K562 (cell line): ENCODE measurements around the gene UBA3. TPM values are rescaled to one million over a fixed set of nuclear protein-coding genes. Genes with fewer than 3 reads are reported as not detected.

Experiments
- E2F8 ChIP-seq: fragments of 450-650 bp; IDR thresholded peaks from 2 replicates; pipeline ENCODE4 v1.7.1; 2018; ENCODE audit warnings: mild to moderate bottlenecking, low read depth; ENCODE audit not compliant: partially characterized antibody
- GATAD2B ChIP-seq: fragments of 450-650 bp; IDR thresholded peaks from 2 replicates; pipeline ENCODE4 v1.6.1; 2017; ENCODE audit warnings: mild to moderate bottlenecking, borderline replicate concordance
- HDAC3 ChIP-seq: fragments of 450-650 bp; IDR thresholded peaks from 2 replicates; pipeline ENCODE4 v1.6.1; 2018; ENCODE audit warnings: borderline replicate concordance, mild to moderate bottlenecking, moderate library complexity; ENCODE audit not compliant: partially characterized antibody
- MAX ChIP-seq: sonication (generic); formaldehyde crosslinking; IDR thresholded peaks from 2 replicates; pipeline ENCODE4 v1.9.0; 2022; ENCODE audit warnings: mild to moderate bottlenecking, missing genetic modification reagents
- TFAP4 ChIP-seq: sonication (generic); formaldehyde crosslinking; IDR thresholded peaks from 2 replicates; pipeline ENCODE4 v1.8.0; 2022; ENCODE audit warnings: missing genetic modification reagents, mild to moderate bottlenecking, moderate library complexity, borderline replicate concordance
- ZNF316 ChIP-seq: fragments of 450-650 bp; IDR thresholded peaks from 2 replicates; pipeline ENCODE4 v1.6.1; 2016
- polyA plus RNA-seq, 8 experiments: library from polyadenylated mRNA; depleted of rRNA in 4 of 8; stranded (reverse) in 5 of 8; unstranded in 3 of 8; fragments of >200 nt; fragmentation: Nextera tagmentation in 2 of 8; fragmentation: Illumina TruSeq in 1 of 8; extraction: Ambion mirVana in 2 of 8; extraction: Trizol in 1 of 8; gene quantifications; 2 replicates each; pipeline versions ENCODE4 v1.2.1 to v1.2.3, GENCODE V29; 2011 to 2014; ENCODE audit warnings: inconsistent platforms in 1 of 8, missing spikeins in 1 of 8
- total RNA-seq, 7 experiments: library from RNA; depleted of rRNA in 6 of 7; stranded (reverse); fragments of >200 nt in 6 of 7; fragmentation: Illumina TruSeq in 2 of 7; extraction: Trizol in 2 of 7; gene quantifications; 2 replicates each; pipeline versions ENCODE4 v1.2.1 to v1.2.3, GENCODE V29; 2011 to 2021; ENCODE audit warnings: low replicate concordance in 1 of 7

UBA3 gene
- total and polyA plus RNA-seq, 9 of the 15 experiments (the other 6 are each of a cell fraction or from before 2014, with no cell fraction given) = 23.2 to 80.0 (median 38.6) TPM

DNA sequence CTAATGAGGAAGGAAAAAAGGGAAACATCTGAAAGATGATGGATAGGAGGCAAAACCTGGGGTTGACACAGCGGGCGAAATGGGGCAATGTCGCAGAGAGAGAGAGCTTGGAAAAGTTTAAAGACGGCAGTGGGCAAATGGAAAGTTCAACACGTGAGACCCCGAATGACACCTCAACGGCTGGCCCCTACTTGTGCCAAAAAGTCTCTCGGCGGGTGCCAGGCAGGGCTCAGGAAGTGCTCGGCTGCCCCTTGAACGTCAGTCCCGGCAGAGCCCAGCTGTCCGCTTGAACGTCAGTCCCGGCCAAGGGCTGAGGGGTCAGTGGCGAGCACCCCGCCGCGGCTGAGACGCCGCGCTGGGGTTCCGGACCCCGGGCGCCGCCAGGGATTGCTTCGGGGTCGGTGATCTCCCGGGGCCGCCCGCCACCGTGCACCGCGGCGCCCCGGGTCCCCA, 67.3 kb downstream of the UBA3 start (continued):
- no peak for TF ChIP-seq MAX (CRISPR knock-in tag)
- 0 out of 2 replicates have a peak, but pooled peaks have one; percentile 12 for TF ChIP-seq TFAP4
- TF ChIP-seq ZNF316 = no peak
- TF ChIP-seq GATAD2B = 0 out of 2 replicates have a peak, but pooled peaks have one; percentile 14
- no peak for TF ChIP-seq E2F8
- TF ChIP-seq HDAC3 = no peak
